NCI-H1048 (cell line): ENCODE results near the gene CLDN5.

Experiments
- DNase-seq: peaks from one replicate; lab custom pipeline; 2025; lab: John Stamatoyannopoulos, UW

CLDN5 gene

DNA sequence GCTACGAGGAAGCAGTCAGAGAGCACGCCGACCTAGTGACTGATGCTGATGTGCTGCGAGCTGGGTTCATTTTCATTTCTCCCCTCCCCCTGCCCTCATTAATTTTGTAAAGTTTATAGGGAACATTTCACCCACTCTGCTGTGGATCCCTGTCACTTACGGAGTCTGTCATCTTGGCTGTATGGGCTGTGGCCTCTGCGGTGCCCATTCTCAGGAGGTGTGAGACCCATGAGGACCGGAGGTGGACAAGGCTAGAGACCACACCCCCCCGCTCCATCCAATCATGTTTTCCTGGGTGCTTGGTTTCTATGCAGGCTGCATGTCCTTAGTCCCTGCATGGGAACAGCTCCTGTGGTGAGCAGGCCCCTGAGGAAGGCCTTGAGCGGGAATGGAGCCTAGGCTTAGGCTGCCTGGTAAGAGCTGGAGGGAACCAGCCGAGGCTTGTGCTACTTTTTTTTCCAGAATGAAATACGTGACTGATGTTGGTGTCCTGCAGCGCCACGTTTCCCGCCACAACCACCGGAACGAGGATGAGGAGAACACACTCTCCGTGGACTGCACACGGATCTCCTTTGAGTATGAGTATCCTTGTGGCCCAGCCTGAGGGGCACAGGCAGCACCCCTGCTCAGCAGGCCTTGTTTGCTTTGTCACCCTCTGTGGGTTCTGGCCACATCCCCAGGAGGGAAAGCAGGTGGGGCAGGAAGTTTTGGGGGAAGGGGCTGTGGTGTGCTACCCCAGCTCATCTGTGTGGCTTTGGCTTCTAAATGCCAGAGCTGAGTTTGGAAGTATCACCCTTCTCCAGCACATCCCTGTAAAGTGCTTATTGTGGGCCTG, 19.1 kb downstream of the CLDN5 start:
- DNase-seq = no peak

DNA sequence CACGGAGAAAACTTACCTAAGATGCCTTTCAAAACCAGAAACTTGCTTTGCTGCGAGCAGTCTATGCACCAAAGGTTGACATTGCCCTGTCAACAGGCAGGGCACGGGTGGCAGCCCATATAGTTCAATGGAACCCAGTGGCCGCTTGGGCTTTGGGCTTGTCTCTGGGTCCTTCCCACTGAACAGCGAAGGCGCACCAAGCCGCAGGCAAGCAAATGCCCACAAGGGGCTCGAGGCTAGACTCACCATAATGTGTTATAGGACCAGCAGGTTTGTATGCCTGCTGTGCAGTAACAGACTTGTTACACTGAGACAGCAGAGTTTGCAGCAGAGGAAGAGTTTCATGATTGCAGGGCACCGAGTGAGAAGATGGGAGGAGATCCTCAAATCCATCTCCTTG, 20.3 kb downstream of the CLDN5 start:
- no peak for DNase-seq

DNA sequence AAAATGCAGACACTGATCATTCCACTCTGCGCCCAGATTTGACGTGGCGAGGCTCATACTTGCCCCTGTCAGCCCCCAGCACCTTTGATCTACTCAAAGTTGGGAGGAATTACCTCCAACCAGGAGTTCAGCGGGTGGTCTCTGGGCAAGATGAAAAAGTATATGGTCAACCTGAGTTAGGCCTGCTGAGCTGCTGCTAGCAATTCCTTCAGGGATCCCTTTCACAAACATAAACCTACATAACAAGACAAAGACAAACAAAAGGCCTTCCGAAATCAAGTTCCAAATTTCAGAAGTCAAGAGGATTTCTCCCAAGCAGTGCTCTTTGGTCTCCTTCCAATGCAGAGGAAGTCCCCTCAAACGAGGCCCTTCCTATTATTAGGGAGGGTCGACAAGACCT, 20.8 kb downstream of the CLDN5 start:
- no peak for DNase-seq

DNA sequence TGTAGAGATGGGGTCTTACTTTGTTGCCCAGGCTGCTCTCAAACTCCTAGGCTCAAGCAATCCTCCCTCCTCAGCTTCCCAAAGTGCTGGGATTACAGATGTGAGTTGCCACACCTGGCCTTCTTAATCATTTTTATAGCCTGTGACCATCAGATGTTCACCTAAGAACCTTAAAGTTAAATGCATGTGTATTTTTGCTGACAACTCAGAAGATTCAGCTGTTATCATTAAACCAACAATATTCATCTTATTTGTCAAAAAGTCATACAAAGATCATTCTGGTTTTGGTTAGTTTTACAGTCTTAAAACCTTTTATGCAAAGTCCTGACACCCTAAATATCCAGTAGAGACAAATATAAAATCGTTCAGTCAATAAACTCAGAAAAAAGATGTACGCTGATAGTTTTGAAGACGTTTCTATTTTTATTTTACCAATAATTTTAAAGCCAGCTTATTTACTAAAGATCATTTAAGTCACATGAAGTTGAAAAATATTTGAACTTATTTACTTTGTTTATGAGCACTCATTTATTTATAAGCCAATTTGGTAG, 22.2 kb downstream of the CLDN5 start:
- DNase-seq = no peak

DNA sequence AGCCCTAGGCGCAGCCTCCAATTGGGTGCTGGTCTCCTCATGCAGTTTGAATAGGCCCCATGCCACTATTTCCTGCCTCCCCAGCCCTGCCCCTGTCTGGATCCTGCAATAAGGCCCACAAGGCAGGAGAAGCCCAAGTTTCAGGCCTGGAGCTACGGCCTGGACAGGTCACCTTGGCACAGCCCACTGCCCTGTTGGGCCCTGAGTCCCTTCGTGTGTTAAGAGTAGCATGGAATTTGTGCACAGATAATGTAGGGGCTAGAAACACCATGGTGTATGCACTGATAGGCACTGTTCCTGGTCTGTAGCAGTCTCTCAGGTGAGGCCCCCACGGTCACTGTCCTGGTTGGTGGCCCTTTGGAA, 24.3 kb downstream of the CLDN5 start:
- no peak for DNase-seq

DNA sequence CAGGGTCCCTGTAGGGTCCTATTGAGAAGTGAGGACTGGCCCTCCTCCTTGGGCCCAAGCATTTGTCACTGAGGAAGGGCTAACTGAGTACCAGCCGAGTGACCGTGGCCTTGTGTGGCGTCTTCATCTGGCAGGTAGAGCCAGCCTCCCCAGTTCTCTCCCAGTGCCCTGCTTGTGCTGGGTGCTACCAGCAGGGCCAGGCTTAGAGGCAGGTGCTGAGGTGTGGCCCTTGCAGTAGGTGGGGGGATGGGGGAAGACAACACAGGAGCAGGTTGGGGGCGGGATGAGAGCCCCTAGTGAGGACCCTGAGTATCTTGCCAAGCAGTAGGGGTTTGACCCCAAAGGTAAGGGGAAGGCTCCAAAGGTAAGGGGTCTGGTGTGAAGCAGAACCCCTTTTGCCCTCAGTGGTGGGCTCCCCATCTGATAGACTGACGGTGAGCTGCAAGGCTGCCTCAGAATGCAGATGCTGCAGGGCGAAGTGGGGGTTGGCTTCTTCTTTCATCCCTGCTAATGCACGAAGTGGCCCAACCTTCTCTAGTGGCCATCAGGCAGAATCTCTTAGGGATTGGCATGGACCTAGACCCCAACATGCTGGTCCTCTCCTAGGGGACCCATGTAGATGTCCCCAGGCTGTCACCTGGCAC, 24.9 kb downstream of the CLDN5 start:
- DNase-seq = no peak

DNA sequence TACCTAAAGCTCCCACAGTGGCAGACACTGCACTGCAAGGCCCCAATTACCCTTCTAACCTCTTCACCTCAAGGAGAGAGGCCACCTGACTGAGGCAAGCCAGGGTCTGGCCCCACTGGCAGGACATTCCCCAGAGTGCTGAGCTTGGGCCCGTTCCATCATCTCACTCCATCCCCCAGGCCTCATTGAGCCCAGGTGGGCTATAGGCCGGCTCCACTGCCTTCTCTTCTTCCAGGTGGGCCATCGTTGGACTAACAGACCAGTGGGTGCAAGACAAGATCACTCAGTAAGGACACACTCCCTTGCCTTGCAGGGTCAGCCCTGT, 25.4 kb downstream of the CLDN5 start:
- no peak for DNase-seq

DNA sequence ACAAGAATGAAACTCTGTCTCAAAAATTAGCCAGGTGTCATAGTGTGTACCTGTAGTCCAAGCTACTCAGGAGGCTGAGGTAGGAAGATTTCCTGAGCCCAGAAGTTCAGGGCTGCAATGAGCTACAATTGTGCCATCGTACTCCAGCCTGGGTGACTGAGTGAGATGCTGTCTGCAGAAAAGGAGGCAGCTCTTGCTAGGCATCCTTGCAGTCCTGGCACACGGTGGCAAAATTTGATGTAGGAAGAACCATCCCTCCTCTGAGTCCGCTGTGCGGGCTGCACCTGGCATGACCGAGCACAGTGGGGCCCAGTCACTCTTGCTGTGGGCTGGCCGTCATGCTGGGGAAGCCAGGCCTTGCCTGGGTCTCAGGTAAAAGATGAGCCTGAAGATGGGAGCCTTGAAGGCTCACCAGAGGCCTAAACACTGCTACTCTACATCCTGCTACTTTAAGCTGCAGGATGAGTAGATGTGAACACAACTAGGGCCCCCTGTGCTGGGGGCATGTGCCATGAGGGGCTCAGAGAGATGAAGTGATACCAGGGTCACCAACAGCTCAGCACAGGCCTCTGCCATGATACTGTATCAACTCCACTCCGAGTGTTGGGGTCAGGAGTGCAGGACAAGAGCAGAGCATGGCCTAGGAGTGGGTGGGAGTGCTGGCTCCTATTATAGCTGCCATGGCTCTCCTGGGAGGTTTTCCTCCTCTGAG, 25.9 kb downstream of the CLDN5 start:
- DNase-seq = no peak

DNA sequence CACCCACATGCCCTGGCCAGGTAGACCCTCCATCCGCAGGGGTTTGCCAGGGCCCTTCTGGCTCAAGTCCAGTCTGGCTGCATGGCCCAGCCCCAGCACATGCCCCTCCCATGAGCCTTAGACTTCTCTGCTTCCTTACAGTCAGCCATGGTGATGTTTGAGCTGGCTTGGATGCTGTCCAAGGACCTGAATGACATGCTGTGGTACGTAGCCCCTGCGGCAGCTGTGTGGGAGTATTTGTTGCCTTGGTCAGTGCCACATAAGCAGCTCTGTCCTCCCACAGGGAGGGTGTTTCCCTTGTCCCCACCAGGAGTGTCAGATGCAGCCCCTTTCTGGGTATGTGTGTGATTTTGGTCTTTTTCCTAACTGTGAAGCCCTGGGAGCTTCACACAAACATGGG, 27.0 kb downstream of the CLDN5 start:
- no peak for DNase-seq

DNA sequence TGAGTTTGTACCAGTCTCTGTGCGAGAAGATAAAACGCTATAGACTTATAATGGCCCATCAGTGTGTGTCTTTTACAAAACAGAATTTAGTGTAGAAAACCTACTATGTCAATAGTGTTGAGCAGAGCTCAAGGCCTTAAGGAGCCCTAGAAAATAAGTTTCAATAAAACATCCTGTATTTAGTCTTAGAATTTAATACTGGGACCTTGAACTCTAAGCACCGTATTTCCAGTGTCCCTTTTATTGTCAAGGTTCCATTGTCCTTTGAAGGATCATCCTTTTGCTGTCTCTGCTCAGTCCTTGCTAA, 27.9 kb downstream of the CLDN5 start:
- DNase-seq = no peak

DNA sequence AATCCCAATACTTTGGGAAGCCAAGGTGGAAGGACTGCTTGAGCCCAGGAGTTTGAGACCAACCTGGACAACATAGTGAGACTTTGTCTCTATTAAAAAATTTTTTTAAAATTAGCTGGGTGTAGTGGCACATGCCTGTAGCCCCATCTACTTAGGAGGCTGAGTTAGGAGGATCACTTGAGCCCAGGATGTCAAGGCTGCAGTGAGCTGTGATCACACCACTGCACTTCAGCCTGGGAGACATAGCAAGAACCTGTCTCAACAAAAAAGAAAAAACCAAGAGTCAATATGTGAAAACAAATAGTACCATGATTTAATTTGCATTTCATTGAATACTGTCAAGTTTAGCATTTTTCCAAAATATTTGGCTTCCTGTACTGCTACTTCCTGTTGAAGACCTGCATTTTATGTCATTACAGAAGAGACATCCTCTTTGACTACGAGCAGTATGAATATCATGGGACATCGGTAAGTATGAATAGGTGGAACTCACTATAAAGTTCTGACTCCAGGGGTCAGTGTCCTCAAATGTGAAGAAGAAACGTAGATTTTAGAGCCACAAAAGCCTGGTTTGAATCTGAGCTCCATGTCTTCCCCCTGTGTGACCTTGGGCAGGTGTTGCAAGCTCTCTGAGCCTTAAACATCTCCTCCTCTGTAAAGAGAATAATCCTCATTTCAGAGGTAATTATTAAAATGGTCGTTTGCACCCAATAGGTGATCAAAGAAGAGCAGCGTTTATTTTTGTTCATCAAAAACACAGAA, 28.5 kb downstream of the CLDN5 start:
- no peak for DNase-seq

DNA sequence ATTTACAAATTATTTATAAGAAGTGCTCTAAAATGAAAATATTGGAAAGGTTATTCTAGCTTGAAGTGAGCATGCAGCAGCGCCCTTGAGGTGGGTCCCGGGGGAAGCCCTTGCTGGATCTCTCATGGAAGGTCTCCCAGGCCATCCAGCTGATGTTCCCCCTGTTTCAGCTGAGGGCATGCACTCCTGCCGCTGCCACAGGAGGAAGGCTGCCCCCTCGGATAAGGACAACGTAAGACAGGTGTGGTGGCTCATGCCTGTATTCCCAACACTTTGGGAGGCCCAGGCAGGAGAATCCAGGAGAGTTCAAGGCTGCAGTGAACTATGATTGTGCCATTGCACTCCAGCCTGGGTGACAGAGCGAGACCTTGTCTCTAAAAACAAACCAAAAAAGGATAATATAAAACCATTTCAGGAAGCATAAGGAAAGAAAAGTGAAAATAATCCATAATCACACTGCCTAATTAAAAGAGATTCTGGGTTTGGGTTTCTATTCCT, 29.5 kb downstream of the CLDN5 start:
- DNase-seq = no peak

DNA sequence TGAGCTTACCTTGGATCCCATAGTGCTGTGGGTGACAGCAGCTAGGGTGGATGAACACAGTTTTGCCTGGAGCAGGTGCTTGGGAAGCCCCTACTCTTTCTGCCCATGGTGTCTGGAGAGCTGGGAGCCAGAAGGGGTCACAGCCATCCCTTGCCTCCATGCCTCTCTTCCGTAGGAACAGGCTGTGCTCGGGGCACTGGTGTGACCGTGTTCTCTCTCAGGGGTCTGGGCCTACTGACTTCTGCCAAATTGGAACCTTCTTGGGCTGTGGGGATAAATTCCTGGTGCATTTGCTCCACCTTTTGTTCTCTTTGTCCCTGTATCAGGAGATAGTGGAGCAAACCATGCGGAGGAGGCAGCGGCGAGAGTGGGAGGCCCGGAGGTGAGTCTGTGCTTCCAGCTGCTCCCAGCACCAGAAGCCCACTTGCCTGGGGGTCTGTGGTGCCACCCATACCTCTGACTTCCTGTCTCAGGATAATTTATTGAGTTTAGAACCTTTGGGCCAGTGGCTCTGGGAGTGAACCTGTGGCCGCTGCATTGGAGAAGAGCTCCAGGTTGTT, 30.1 kb downstream of the CLDN5 start:
- no peak for DNase-seq

DNA sequence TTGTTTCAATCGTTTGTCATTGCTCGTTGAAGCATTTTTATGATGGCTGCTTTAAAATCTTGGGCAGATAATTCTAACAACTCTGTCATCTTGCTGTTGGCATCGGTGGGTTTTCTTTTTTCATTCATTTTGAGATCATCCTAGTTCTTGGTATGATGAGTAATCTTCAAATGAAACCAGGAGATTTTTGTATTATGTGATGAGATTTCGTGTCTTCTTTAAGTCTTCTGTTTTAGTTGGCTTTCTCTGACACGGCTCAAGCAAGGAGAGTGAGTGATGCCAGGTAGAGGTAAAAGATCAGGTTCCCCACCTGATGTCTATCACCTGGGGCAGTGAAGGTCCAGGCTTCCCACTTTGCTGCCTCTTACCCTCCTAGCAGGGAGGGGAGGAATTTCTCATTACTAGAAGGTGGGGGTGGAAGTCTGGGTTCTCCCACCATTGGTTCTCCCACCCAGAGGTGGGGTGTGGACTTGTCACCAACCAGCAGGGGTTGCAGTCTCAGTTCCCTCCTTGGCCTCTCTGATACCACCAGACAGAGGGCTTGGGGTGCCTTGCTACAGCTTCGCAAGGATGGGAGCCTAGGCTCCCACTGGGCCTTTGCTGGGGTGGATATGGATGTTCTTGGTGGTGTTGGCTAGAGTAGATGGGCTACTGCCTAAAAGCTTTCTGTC, 31.6 kb downstream of the CLDN5 start:
- no peak for DNase-seq

DNA sequence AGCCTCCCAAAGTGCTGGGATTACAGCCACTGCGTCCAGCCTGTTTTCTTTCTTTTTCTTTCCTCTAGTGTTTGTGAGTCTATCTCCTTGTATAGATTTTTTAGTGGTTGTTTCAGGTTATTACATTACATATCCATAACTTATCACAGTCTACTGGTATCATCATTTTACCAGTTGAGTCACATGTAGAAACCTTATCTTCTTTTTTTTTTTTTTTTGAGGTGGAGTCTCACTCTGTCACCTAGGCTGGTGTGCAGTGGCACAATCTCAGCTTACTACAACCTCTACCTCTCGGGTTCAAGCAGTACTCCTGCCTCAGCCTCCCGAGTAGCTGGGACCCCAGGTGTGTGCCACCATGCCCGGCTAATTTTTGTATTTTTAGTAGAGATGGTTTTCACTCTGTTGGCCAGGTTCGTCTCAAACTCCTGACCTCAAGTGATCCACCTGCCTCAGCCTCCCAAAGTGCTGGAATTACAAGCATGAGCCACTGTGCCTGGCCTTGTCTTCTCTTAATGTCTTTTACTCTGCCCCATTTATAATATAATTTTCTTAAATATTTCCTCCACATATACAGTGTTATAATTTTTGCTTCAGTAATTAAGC, 33.5 kb downstream of the CLDN5 start:
- DNase-seq = no peak

DNA sequence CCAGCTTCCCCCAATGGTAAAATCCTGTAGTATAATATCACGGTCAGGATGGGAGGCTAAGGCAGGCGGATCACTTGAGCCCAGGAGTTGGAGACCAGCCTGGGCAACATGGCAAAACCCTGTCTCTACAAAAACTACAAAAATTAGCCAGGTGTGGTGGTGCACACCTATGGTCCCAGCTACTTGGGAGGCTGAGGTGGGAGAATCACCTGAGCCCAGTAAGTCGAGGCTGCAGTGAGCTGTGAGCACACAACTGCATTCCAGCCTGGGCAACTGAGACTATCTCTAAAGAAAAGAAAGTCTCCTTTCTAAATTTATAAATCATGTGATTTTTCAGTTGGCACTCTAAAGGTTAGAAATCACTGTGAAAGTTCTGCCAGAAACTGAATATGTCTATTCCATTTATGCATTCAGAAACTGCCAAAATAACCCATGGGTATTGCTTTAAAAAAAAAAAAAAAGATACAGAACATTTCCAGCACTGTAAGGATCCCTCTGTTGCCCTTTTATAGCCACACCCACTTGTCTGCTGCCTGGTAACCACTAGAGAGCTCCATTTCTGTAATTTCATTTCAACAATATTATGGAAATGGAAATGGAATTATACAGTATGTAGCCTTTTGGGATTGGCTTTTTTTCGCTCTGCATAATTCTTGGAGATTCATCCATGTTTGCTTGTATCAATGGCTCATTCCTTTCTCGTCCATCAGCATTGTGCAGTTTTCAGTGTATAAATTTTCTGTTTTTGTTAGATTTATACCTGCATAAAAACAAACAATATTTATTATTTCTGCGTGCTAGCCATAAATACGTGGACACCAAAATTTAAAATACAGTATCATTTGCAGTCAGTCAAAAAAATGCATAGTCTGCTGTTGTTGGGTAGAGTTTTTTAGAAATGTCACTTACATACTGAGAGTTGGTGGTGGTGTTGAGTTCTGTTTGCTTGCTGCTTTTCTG, 35.0 kb downstream of the CLDN5 start:
- DNase-seq = no peak

DNA sequence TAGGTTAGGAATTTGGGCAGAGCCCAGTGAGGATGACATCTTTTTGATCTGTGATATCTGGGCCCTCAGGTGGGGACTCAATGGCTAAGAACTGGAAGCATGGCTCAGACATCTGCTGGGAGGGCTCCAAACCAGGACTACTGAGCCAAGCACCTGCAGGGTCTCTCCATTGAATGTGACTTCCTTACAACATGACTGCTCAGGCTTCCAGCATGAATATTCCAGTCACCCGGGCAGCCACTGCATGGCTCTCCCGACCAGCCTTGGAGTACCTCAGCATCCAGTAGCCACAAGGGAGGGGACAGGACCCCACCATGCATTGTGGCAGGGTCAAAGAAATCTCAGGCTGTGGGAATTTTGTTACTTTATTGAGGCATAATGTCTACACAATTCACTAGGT, 35.9 kb downstream of the CLDN5 start:
- DNase-seq = no peak

DNA sequence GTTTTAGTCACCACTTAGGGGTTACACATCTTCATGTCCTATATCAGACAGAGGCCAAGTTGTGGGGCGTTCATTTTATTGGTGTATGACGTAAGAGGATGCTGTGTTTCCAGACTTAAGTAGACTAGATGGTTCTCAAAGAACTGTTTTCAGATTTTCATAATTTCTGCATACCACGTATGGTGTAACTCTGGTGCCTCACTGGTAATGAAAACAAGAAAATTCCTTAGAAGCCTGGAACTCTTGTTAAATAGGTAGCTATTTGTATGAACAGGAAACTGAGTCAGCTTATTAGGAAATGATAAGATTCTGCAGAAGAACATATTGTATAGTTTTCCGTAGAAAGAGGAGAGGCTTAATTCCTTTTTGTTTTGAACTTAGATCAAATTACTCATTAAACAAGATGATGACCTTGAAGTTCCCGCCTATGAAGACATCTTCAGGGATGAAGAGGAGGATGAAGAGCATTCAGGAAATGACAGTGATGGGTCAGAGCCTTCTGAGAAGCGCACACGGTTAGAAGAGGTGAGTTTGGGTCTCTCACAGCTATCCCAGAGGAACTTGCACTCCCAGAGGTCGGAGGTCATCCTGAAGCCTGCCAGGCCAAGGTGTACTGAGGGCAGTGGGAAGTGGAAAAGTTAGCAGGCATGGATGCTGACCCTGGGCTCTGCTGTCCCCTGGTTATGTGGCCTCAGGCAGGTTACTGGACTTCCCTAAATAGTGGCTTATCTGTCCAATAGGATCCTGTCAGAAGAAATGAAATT, 40.5 kb downstream of the CLDN5 start:
- DNase-seq = no peak

DNA sequence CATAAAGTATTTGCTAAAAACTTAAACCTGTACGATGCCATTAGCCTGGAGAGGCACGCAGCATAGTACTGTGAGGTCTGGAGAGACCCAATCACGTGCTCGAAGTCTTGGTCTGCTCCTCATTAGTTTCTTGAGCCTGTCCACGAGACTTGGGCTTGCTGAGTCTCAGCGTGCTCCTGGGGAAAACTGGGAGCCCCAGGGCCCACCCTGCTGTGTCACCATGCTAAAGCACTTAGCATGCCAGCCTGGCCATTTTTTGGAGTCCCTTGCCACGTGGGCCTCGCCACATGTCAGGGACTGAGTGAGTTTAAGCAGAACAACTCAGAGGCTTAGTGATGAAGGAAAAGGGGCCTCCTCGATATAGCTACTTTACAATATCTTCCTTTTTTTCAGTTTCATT, 41.9 kb downstream of the CLDN5 start:
- no peak for DNase-seq
